ENCODE measurements around the gene AHCYL2. TPM values are rescaled to one million over a fixed set of nuclear protein-coding genes. Genes with fewer than 3 reads are reported as not detected.

Gene AHCYL2
- total RNA-seq, 1 donor from 2014 or later, result 91.0 TPM

DNA sequence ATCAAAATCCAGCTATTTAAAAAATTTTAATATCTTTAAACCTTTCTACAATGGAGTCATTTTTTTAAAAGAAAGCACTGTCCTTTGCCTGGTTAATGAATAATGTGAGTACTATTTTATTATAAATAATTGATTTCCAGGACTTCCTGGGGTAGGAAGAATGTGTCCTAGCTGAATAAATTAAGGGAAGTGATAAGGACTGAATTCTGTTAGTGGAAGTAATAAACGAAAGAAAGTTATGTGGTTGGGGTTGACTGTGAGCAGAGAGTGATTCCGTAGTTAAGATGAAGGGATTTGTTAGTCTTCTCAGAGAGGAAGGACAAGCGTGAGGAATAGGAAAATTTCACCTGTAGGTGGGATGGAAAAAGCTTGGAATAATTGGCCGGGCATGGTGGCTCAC, 59.1 kb downstream of the AHCYL2 start:
- DNase-seq, result no peak
- Histone ChIP-seq H3K27ac (no peak overlapping the region), H3K27me3 (ENCODE audit: low read depth) (no peaks in the 10 kb centered on the region), H3K4me1 (no peaks in the 10 kb centered on the region), H3K9me3 (no peaks in the 10 kb centered on the region), H3K4me3 (no peak overlapping the region), H3K36me3 (no peaks in the 10 kb centered on the region)
- ATAC-seq, result no peak
- intact Hi-C loops (cut with DNase I), result no loop called here
- no peak for TF ChIP-seq CTCF (IDR thresholded peaks at IDR 0.05)

GRCh38 chr7:129285111-129285510, 60.3 kb downstream of the AHCYL2 start:
- intact Hi-C loops (cut with DNase I), result no loop called here
- H3K27me3 ChIP-seq (ENCODE audit: low read depth), result no peaks in the 10 kb centered on the region
- DNase-seq, result no peak

DNA sequence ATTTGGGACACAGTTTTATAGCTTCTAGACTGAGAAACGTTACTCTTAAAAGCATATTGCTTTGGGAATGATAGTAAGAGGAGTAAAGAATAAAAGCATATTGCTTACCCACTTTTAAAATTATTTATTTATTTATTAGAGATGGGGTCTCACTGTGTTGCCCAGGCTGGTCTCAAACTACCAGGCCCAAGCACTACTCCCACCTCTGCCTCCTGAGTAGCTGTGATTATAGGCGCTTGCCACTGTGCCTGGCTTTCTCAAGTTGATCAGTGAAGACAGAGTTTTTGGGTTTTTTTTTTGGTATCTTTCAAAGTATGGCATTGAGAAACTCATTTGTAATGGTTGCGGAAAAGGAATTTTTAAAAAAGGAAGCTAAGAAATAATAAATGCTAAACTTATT, 68.0 kb downstream of the AHCYL2 start:
- no peaks in the 10 kb centered on the region for H3K27me3 ChIP-seq (ENCODE audit: low read depth)
- H3K9me3 ChIP-seq, result no peaks in the 10 kb centered on the region
- H3K4me1 ChIP-seq, result no peaks in the 10 kb centered on the region
- no peak for ATAC-seq
- no peak for DNase-seq
- TF ChIP-seq CTCF (IDR thresholded peaks at IDR 0.05), result no peak
- no peak overlapping the region for H3K4me3 ChIP-seq
- intact Hi-C loops (cut with DNase I), result loop anchor here (10.0 kb wide), 1 partner anchor 68 kb away; the partner anchor contains the start of gene AHCYL2
- H3K36me3 ChIP-seq, result no peaks in the 10 kb centered on the region
- H3K27ac ChIP-seq, result no peak overlapping the region

More at GRCh38 chr7:129285111-129285510, 60.3 kb downstream of the AHCYL2 start:
- Histone ChIP-seq H3K27ac (no peak overlapping the region), H3K9me3 (no peaks in the 10 kb centered on the region), H3K4me3 (no peak overlapping the region), H3K36me3 (no peaks in the 10 kb centered on the region), H3K4me1 (no peaks in the 10 kb centered on the region)
- TF ChIP-seq CTCF (IDR thresholded peaks at IDR 0.05), result no peak
- ATAC-seq, result no peak

DNA sequence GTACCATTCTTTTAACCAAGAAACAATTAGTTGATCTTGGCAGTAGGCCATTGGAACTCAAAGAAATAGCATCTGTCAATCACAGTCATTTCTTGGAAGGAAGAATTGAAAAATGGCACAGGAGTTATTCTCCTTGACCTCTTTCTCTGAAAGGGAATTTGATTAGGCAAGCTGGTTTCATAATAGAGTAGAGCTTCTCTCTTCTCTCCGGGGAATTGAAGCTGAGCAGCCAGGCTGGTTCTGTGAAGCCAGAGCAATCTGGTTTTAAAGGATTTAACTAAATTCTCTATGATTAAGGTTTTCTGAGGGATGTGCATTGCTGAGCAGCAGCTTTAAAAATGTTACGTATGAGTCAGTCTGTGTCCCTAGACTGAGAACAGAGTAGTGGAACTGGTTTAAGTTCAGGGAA, 70.2 kb downstream of the AHCYL2 start:
- ATAC-seq, result peak; percentile 51 to 71
- no peak for DNase-seq
- Histone ChIP-seq H3K27me3 (ENCODE audit: low read depth) (no peaks in the 10 kb centered on the region), H3K27ac (no peak overlapping the region), H3K36me3 (no peaks in the 10 kb centered on the region), H3K4me1 (no peaks in the 10 kb centered on the region), H3K4me3 (no peak overlapping the region), H3K9me3 (no peaks in the 10 kb centered on the region)
- TF ChIP-seq CTCF (IDR thresholded peaks at IDR 0.05), result no peak
- intact Hi-C loops (cut with DNase I), result loop anchor here (10.0 kb wide), 1 partner anchor 70 kb away; the partner anchor contains the start of gene AHCYL2

GRCh38 chr7:129298268-129298893, 73.6 kb downstream of the AHCYL2 start:
- peak; percentile 66 for TF ChIP-seq CTCF (IDR thresholded peaks at IDR 0.05)
- no peak overlapping the region for H3K4me3 ChIP-seq
- DNase-seq (peak; percentile 54), ATAC-seq (no peak)
- no peaks in the 10 kb centered on the region for H3K9me3 ChIP-seq
- intact Hi-C loops (cut with DNase I), result loop anchor here (10.0 kb wide), 1 partner anchor 74 kb away; the partner anchor contains the start of gene AHCYL2
- H3K36me3 ChIP-seq, result no peaks in the 10 kb centered on the region
- no peaks in the 10 kb centered on the region for H3K27me3 ChIP-seq (ENCODE audit: low read depth)
- no peak overlapping the region for H3K27ac ChIP-seq
- H3K4me1 ChIP-seq, result no peaks in the 10 kb centered on the region
